Measurements from ENCODE around the gene SLC43A2.

GRCh38 chr17:1645207-1646171 lies 16.9 kb upstream of the SLC43A2 start, which contains the start of gene SCARF1:
- TF ChIP-seq CTCF (IDR thresholded peaks at IDR 0.05), result peak in 1 of 6 experiments; percentile 13
- peak in 1 of 4 donors; percentile 64 for TF ChIP-seq POLR2A (IDR thresholded peaks at IDR 0.05)

Measured in upper lobe of left lung (tissue), 4 donors.